Mesendoderm (in vitro differentiated cells): ENCODE results near the gene PAH. TPM values are rescaled to one million over a fixed set of nuclear protein-coding genes. Genes with fewer than 3 reads are reported as not detected.

Source experiments
- DNase-seq: peaks from one replicate; pipeline ENCODE4 v3.0.0; 2013
- H2AK5ac ChIP-seq: 2 replicates; pipeline ENCODE4 v1.6.1; 2013; ENCODE audit warnings: low read length, inconsistent platforms
- H2BK120ac ChIP-seq: 2 replicates; pipeline ENCODE4 v1.6.1; 2013; ENCODE audit warnings: low read depth, mild to moderate bottlenecking, low read length, moderate library complexity, mixed read lengths
- H2BK15ac ChIP-seq: replicated peaks from 2 replicates; pipeline ENCODE4 v1.6.1; 2013; ENCODE audit warnings: low read depth, mild to moderate bottlenecking, moderate library complexity
- H2BK5ac ChIP-seq: 2 replicates; pipeline ENCODE4 v1.6.1; 2013; ENCODE audit warnings: low read length, inconsistent platforms
- H3K18ac ChIP-seq: 2 replicates; pipeline ENCODE4 v1.6.1; 2013; ENCODE audit warnings: mild to moderate bottlenecking, low read length, mixed read lengths
- H3K23ac ChIP-seq: one replicate; pipeline ENCODE4 v1.6.1; 2013; ENCODE audit warnings: low read length
- H3K27ac ChIP-seq: 2 replicates; pipeline ENCODE4 v1.5.1; 2013; ENCODE audit warnings: low read depth, mild to moderate bottlenecking, inconsistent platforms, low read length, moderate library complexity
- H3K27me3 ChIP-seq: 2 replicates; pipeline ENCODE4 v1.6.1; 2013; ENCODE audit warnings: low read length, control low read depth, mild to moderate bottlenecking, inconsistent platforms; ENCODE audit not compliant: insufficient read depth, poor library complexity
- H3K36me3 ChIP-seq: 2 replicates; pipeline ENCODE4 v1.6.1; 2013; ENCODE audit warnings: low read length, inconsistent platforms; ENCODE audit not compliant: control insufficient read depth, insufficient read depth
- H3K4ac ChIP-seq: one replicate; pipeline ENCODE4 v1.6.1; 2013; ENCODE audit warnings: low read depth, mild to moderate bottlenecking, low read length, moderate library complexity
- H3K4me1 ChIP-seq: 2 replicates; pipeline ENCODE4 v1.6.1; 2013; ENCODE audit warnings: low read depth, low read length, inconsistent platforms; ENCODE audit not compliant: control insufficient read depth
- H3K4me2 ChIP-seq: 2 replicates; pipeline ENCODE4 v1.6.1; 2013; ENCODE audit warnings: low read length
- H3K4me3 ChIP-seq: 2 replicates; pipeline ENCODE4 v1.5.1; 2013; ENCODE audit warnings: mild to moderate bottlenecking, low read length
- H3K56ac ChIP-seq: one replicate; pipeline ENCODE4 v1.6.1; 2013; ENCODE audit warnings: low read length
- H3K79me1 ChIP-seq: 2 replicates; pipeline ENCODE4 v1.6.1; 2013; ENCODE audit warnings: low read length, inconsistent platforms
- H3K79me2 ChIP-seq: 2 replicates; pipeline ENCODE4 v1.6.1; 2013; ENCODE audit warnings: mild to moderate bottlenecking, low read length; ENCODE audit not compliant: control insufficient read depth, insufficient read depth
- H3K9ac ChIP-seq: 2 replicates; pipeline ENCODE4 v1.6.1; 2013; ENCODE audit warnings: low read length, inconsistent platforms
- H4K5ac ChIP-seq: one replicate; pipeline ENCODE4 v1.6.1; 2013; ENCODE audit warnings: low read length
- H4K8ac ChIP-seq: one replicate; pipeline ENCODE4 v1.6.1; 2013; ENCODE audit warnings: low read depth, mild to moderate bottlenecking, control low read depth, low read length, moderate library complexity
- WGBS: extraction: QIAGEN DNeasy Blood & Tissue Kit; methylation state at CpG from one replicate; pipeline ENCODE4 v1.1.7; 2013; ENCODE audit warnings: low lambda C conversion rate, missing lambda C conversion rate; ENCODE audit not compliant: insufficient coverage; ENCODE audit errors: extremely low coverage; 5-methylcytosine and 5-hydroxymethylcytosine counted together
- polyA plus RNA-seq, 2 experiments: library from polyadenylated mRNA; stranded (reverse); fragments of 200-250 nt; gene quantifications; one replicate each; pipeline ENCODE4 v1.2.3, GENCODE V29; 2013

The PAH gene
- polyA plus RNA-seq (2013, experiment 1 of 2) = 0.84 TPM
- 1.3 TPM for polyA plus RNA-seq (2013, experiment 2 of 2)

- H3K4me2 ChIP-seq = peak within 1 kb of the TSS; percentile 44
- peak within 1 kb of the TSS; percentile 38 for H3K9ac ChIP-seq
- H3K79me2 ChIP-seq = no peaks in the 10 kb centered on the region
- H3K79me1 ChIP-seq = no peaks in the 10 kb centered on the region
- no CpG with 5 or more reads among the region's 30 CpGs for WGBS
- peak within 1 kb of the TSS; percentile 51 for H3K56ac ChIP-seq
- peak; percentile 62 for DNase-seq
- no peak within 1 kb of the TSS for H2BK15ac ChIP-seq
- no peak within 1 kb of the TSS for H2BK5ac ChIP-seq
- H2BK120ac ChIP-seq = no peak within 1 kb of the TSS
- H4K5ac ChIP-seq = no peak within 1 kb of the TSS
- H3K27ac ChIP-seq = no peak within 1 kb of the TSS
- no peaks in the 10 kb centered on the region for H3K36me3 ChIP-seq
- no peak within 1 kb of the TSS for H3K4ac ChIP-seq
- H3K23ac ChIP-seq = no peak within 1 kb of the TSS
- no peak within 1 kb of the TSS for H3K18ac ChIP-seq
- no peak within 1 kb of the TSS for H4K8ac ChIP-seq
- H2AK5ac ChIP-seq = no peak within 1 kb of the TSS
- H3K27me3 ChIP-seq = no peaks in the 10 kb centered on the region
- peak within 1 kb of the TSS; percentile 3 for H3K4me3 ChIP-seq
- H3K4me1 ChIP-seq = no peaks in the 10 kb centered on the region
These were observed at the start of gene PAH for GRCh38 chr12:102917026-102917787. Gene PAH (minus strand): TSS chr12:102917244. CDS start chr12:102917130, 114 bp downstream.

- Histone ChIP-seq H2BK120ac (no peak overlapping the region), H3K27me3 (peaks cover 62% of the 10 kb centered on the region), H3K36me3 (no peaks in the 10 kb centered on the region), H3K56ac (no peak overlapping the region), H2BK15ac (no peak overlapping the region), H3K4me1 (peaks cover 3% of the 10 kb centered on the region), H3K4me3 (no peak overlapping the region), H3K27ac (no peak overlapping the region), H3K9ac (no peak overlapping the region), H4K8ac (no peak overlapping the region), H4K5ac (no peak overlapping the region), H3K23ac (no peak overlapping the region), H2AK5ac (no peak overlapping the region), H3K79me2 (no peaks in the 10 kb centered on the region), H2BK5ac (no peak overlapping the region), H3K18ac (no peak overlapping the region), H3K79me1 (no peaks in the 10 kb centered on the region), H3K4ac (no peak overlapping the region), H3K4me2 (no peak overlapping the region)
- DNase-seq = no peak
- no CpG with 5 or more reads among the region's 12 CpGs for WGBS
These were observed 49.3 kb upstream of the PAH start for GRCh38 chr12:102966200-102966863.

GRCh38 chr12:102965281-102966155 is 48.5 kb upstream of the PAH start:
- H3K4me3 ChIP-seq = no peak overlapping the region
- H2BK5ac ChIP-seq = no peak overlapping the region
- H3K56ac ChIP-seq = no peak overlapping the region
- peaks cover 69% of the 10 kb centered on the region for H3K27me3 ChIP-seq
- H3K79me2 ChIP-seq = no peaks in the 10 kb centered on the region
- no peak overlapping the region for H3K9ac ChIP-seq
- H4K8ac ChIP-seq = no peak overlapping the region
- no CpG with 5 or more reads among the region's 38 CpGs for WGBS
- H3K4me2 ChIP-seq = no peak overlapping the region
- no peak overlapping the region for H3K27ac ChIP-seq
- no peak for DNase-seq
- H3K36me3 ChIP-seq = no peaks in the 10 kb centered on the region
- no peak overlapping the region for H4K5ac ChIP-seq
- H3K79me1 ChIP-seq = no peaks in the 10 kb centered on the region
- no peak overlapping the region for H2BK15ac ChIP-seq
- H3K4me1 ChIP-seq = peaks cover 3% of the 10 kb centered on the region
- H2AK5ac ChIP-seq = no peak overlapping the region
- H3K23ac ChIP-seq = no peak overlapping the region
- H2BK120ac ChIP-seq = no peak overlapping the region
- no peak overlapping the region for H3K18ac ChIP-seq
- no peak overlapping the region for H3K4ac ChIP-seq

GRCh38 chr12:102964872-102965271 is 47.8 kb upstream of the PAH start:
- Histone ChIP-seq H3K18ac (no peak overlapping the region), H3K36me3 (no peaks in the 10 kb centered on the region), H2BK15ac (no peak overlapping the region), H3K23ac (no peak overlapping the region), H2BK120ac (no peak overlapping the region), H3K4ac (no peak overlapping the region), H3K4me1 (peaks cover 3% of the 10 kb centered on the region), H3K27ac (no peak overlapping the region), H3K56ac (no peak overlapping the region), H3K79me1 (no peaks in the 10 kb centered on the region), H3K4me2 (no peak overlapping the region), H2BK5ac (no peak overlapping the region), H3K4me3 (no peak overlapping the region), H4K8ac (no peak overlapping the region), H3K27me3 (peaks cover 73% of the 10 kb centered on the region), H2AK5ac (no peak overlapping the region), H4K5ac (no peak overlapping the region), H3K9ac (no peak overlapping the region), H3K79me2 (no peaks in the 10 kb centered on the region)
- WGBS = no CpG with 5 or more reads among the region's 21 CpGs
- peak; percentile 73 for DNase-seq

GRCh38 chr12:102963796-102964195 is 46.8 kb upstream of the PAH start:
- Histone ChIP-seq H3K9ac (no peak overlapping the region), H3K4me2 (no peak overlapping the region), H2BK5ac (no peak overlapping the region), H3K23ac (no peak overlapping the region), H3K79me1 (no peaks in the 10 kb centered on the region), H3K27me3 (peaks cover 82% of the 10 kb centered on the region), H3K4ac (no peak overlapping the region), H2BK120ac (no peak overlapping the region), H3K4me1 (peaks cover 3% of the 10 kb centered on the region), H3K4me3 (no peak overlapping the region), H2AK5ac (no peak overlapping the region), H3K56ac (no peak overlapping the region), H4K5ac (no peak overlapping the region), H3K79me2 (no peaks in the 10 kb centered on the region), H3K27ac (no peak overlapping the region), H2BK15ac (no peak overlapping the region), H3K18ac (no peak overlapping the region), H3K36me3 (no peaks in the 10 kb centered on the region), H4K8ac (no peak overlapping the region)
- DNase-seq = no peak
- WGBS = no CpG with 5 or more reads among the region's 4 CpGs
